WI38 (cell line): Measurements from ENCODE around the gene MND1.

Experiments
- H3K4me3 ChIP-seq: 2 replicates; pipeline ENCODE4 v1.5.1; 2011; ENCODE audit warnings: low read depth, mild to moderate bottlenecking, control low read depth, low read length
- TF ChIP-seq, protein P1 (sequence below): IDR thresholded peaks from 2 replicates; pipeline ENCODE4 v1.5.1; 2012; ENCODE audit warnings: low read depth, mild to moderate bottlenecking, control low read depth, low read length

The MND1 gene

DNA sequence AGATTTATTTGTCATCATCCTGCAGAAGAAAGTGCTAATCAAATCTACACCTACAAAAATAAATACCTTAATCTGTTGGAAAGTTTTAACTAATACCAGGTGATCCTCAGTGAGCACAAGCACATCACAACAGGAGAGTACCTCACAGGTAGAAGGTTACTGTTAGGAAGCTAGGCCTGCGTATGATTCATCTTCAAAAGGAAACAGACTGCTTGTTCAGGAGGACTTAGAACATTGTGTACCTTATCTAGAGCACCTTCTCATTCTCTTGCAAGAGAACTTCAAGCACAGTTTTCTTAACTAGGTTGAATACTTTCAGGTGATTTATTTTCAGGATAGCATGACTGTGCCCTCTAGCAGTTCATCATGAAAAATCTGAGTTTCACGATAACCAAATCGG, 54.2 kb downstream of the MND1 start:
- TF ChIP-seq, protein P1, sequence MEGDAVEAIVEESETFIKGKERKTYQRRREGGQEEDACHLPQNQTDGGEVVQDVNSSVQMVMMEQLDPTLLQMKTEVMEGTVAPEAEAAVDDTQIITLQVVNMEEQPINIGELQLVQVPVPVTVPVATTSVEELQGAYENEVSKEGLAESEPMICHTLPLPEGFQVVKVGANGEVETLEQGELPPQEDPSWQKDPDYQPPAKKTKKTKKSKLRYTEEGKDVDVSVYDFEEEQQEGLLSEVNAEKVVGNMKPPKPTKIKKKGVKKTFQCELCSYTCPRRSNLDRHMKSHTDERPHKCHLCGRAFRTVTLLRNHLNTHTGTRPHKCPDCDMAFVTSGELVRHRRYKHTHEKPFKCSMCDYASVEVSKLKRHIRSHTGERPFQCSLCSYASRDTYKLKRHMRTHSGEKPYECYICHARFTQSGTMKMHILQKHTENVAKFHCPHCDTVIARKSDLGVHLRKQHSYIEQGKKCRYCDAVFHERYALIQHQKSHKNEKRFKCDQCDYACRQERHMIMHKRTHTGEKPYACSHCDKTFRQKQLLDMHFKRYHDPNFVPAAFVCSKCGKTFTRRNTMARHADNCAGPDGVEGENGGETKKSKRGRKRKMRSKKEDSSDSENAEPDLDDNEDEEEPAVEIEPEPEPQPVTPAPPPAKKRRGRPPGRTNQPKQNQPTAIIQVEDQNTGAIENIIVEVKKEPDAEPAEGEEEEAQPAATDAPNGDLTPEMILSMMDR: no peak
- H3K4me3 ChIP-seq: no peak overlapping the region

DNA sequence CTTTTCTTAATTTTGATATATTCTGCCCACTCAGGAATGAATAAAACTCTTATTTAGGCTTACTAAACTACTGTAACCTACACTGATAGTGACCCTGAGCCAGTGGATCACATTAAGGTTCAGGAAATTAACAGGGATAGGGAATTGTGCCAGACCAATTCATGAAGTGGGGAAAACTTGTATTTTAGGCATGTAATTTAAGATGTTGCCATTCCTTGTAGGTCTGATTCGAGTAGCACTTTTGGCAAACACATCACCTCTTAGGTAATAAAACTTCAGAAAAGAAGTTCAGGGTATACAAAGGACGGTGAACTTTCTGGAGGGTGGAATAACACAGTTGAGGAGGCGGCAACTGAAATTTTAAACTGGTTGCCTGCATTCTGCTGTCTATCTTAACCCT, 54.9 kb downstream of the MND1 start:
- no peak overlapping the region for H3K4me3 ChIP-seq
- TF ChIP-seq, protein P1: no peak

DNA sequence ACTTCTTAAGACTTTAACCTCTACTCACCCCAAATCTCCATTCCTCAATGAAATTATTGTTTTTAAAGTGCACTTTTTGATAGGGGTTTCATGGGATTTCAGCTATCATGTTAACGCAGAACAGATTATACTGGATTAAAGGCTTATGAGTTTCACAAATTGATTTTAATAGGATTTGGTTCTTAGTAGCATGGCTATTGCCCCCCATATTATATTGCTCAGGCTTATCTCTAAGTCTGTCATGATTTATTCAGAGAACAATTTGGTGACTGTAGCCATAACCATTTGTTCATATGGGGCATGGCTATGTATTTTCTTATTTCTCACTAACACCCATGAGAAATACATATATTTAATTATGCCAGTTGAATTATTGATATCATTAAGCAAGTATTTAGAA, 57.0 kb downstream of the MND1 start:
- TF ChIP-seq, protein P1: no peak
- no peak overlapping the region for H3K4me3 ChIP-seq

DNA sequence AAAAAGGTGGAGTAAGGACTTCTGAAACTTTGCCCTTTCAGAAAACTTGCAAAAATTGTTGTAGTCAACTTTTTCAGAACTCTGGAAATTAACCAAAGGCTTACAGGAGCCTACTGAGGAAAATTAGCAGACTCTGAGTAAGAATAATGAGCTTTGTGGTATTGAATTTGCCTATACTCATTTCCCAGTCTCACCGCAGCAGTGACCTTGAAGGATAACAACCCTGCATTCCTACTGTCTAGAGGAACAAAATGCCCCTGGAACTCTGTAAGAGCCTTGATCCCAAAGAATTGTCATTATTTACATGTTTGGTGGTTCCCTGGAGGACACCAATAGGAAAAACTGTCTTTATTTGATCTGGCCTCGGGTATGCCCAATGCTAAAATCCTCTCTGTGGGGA, 57.9 kb downstream of the MND1 start:
- H3K4me3 ChIP-seq: no peak overlapping the region
- TF ChIP-seq, protein P1: no peak

DNA sequence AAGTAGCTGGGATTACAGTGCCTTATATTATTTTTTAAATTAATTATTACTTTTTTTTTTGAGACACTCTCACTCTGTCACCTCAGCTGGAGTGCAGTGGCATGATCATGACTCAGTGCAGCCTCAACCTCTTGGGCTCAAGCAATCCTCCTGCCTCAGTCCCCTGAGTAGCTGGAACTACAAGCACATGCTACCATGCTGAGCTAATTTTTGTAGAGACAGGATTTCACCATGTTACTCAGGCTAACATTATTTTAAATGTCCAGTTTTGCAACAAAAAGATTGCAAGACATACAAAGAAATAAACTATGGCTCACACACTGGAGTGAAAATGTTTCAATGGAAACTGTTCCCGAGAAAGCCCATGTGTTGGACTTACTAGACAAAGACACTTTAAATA, 59.2 kb downstream of the MND1 start:
- H3K4me3 ChIP-seq: no peak overlapping the region
- TF ChIP-seq, protein P1: no peak

DNA sequence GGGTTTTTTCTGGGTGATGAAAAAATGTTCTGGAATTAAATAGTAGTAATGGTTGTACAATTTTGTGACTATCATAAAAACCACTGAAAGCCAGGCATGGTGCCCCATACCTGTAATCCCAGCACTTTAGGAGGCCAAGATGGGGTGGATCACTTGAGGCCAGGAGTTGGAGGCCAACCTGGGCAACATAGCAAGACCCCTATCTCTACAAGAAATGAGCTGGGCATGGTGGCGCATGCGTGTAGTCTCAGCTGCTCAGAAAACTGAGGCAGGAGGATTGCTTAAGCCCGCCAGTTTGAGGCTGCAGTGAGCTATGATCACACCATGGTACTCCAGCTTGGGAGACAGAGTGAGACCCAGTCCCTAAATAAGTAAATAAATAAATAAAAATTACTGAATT, 63.4 kb downstream of the MND1 start:
- TF ChIP-seq, protein P1: no peak
- no peak overlapping the region for H3K4me3 ChIP-seq

DNA sequence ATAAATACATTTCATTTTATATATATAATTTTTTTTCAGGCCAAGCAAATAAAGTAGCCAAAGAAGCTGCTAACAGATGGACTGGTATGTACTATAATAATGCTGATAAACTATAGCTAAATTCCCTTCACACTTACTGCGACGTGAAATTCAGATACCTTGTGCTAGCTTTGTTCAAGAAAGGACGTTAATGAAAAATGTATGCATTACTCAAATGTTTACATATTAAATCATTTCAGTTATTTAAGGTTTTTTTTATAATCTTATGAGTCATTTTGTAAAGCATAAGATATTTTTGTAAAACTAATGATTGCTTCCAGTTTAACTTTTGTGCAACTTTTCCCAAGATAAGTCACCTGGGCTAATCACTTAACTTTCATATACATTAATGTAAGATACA, 64.4 kb downstream of the MND1 start:
- no peak overlapping the region for H3K4me3 ChIP-seq
- TF ChIP-seq, protein P1: no peak

DNA sequence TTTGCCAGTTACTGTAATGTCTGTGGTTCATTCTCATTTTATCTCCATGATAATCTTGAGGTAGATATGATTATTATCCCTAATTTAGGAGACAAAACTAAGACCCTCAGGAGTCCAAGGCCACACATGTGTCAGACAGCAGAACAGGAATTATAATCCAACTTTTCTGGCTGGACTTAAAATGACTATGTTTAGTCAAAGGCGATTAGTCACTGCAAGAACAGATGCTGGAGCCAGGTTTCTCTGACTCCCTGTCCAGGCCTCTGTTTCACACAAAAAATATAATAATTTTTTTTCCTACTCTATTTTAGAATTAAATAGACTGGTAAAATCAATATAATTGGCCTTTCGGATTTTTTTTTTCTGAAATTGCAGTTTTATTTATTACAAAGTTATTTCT, 64.9 kb downstream of the MND1 start:
- no peak overlapping the region for H3K4me3 ChIP-seq
- TF ChIP-seq, protein P1: no peak
